CD14-positive monocyte (primary cell): Measurements from ENCODE around the gene PFKP. TPM values are rescaled to one million over a fixed set of nuclear protein-coding genes. Genes with fewer than 3 reads are reported as not detected.
A peak's percentile ranks its signal among the peaks of the same experiment; 100 is the strongest.

Experiments
- DNase-seq, 3 donors: peaks; one replicate each; pipeline ENCODE4 v3.0.0-alpha.2; 2011 to 2022
- H2AFZ ChIP-seq: 2 replicates; pipeline ENCODE4 v1.6.0; 2012; ENCODE audit warnings: mild to moderate bottlenecking, low read depth, low read length, inconsistent platforms; ENCODE audit not compliant: insufficient read depth, poor library complexity, severe bottlenecking
- H3K27ac ChIP-seq, 2 donors: 1 replicate in 1 of 2; 2 replicates in 1 of 2; pipeline ENCODE4 v1.5.1; 2012 to 2013; ENCODE audit warnings: low read length in 2 of 2, control low read depth in 1 of 2, inconsistent platforms in 1 of 2, low read depth in 1 of 2, mild to moderate bottlenecking in 1 of 2
- H3K27me3 ChIP-seq, 2 donors: one replicate each; pipeline versions ENCODE4 v1.6.0 to v1.6.1; 2011 to 2013; ENCODE audit warnings: low read length in 2 of 2; ENCODE audit not compliant: control insufficient read depth in 2 of 2, insufficient read depth in 2 of 2
- H3K36me3 ChIP-seq, 2 donors: replicated peaks in 1 of 2; 1 replicate in 1 of 2; 2 replicates in 1 of 2; pipeline versions ENCODE4 v1.5.1 to v1.6.1; 2012 to 2013; ENCODE audit warnings: low read length in 2 of 2, control low read depth in 1 of 2, inconsistent platforms in 1 of 2, mild to moderate bottlenecking in 1 of 2; ENCODE audit not compliant: insufficient read depth in 2 of 2, control insufficient read depth in 1 of 2
- H3K4me1 ChIP-seq, 2 donors: 1 replicate in 1 of 2; 2 replicates in 1 of 2; pipeline versions ENCODE4 v1.5.1 to v1.6.1; 2012 to 2013; ENCODE audit warnings: low read length in 2 of 2, control low read depth in 1 of 2, inconsistent platforms in 1 of 2, mild to moderate bottlenecking in 1 of 2, moderate library complexity in 1 of 2; ENCODE audit not compliant: insufficient read depth in 2 of 2, control insufficient read depth in 1 of 2
- H3K4me2 ChIP-seq: replicated peaks from 2 replicates; pipeline ENCODE3; 2012; ENCODE audit warnings: low read length, moderate library complexity, mild to moderate bottlenecking; ENCODE audit not compliant: poor library complexity, severe bottlenecking; ENCODE audit errors: extremely low read depth
- H3K4me3 ChIP-seq, 3 experiments: fragments of 200-600 bp in 1 of 3; sonication (generic) in 1 of 3; replicated peaks in 1 of 3; 1 replicate in 2 of 3; 2 replicates in 1 of 3; pipeline ENCODE4 v1.5.1; 2011 to 2013; ENCODE audit warnings: low read length in 3 of 3, mild to moderate bottlenecking in 3 of 3, control low read depth in 2 of 3, low read depth in 2 of 3, inconsistent platforms in 1 of 3, moderate library complexity in 1 of 3
- H3K79me2 ChIP-seq: 2 replicates; pipeline ENCODE4 v1.6.0; 2012; ENCODE audit warnings: mild to moderate bottlenecking, control low read depth, inconsistent platforms, low read length, moderate library complexity; ENCODE audit not compliant: insufficient read depth
- H3K9ac ChIP-seq: 2 replicates; pipeline ENCODE4 v1.6.0; 2017; ENCODE audit warnings: low read length, mild to moderate bottlenecking; ENCODE audit not compliant: insufficient read depth, poor library complexity, severe bottlenecking
- H3K9me3 ChIP-seq, 2 donors: replicated peaks in 1 of 2; 1 replicate in 1 of 2; 2 replicates in 1 of 2; pipeline versions ENCODE4 v1.5.1 to v1.6.1; 2012 to 2013; ENCODE audit warnings: low read length in 2 of 2, control low read depth in 1 of 2; ENCODE audit not compliant: control insufficient read depth in 1 of 2, insufficient read depth in 1 of 2
- H4K20me1 ChIP-seq: 2 replicates; pipeline ENCODE4 v1.6.0; 2012; ENCODE audit warnings: mild to moderate bottlenecking, low read length, control low read depth, moderate library complexity; ENCODE audit not compliant: insufficient read depth
- H3K27ac Mint-ChIP-seq, 7 donors: one replicate each; pipeline ENCODE4 v1.8.0; 2020; ENCODE audit warnings: mild to moderate bottlenecking in 7 of 7, mixed read lengths in 7 of 7, moderate library complexity in 6 of 7, inconsistent platforms in 2 of 7
- H3K27me3 Mint-ChIP-seq, 3 donors: one replicate each; pipeline ENCODE4 v1.8.0; 2021 to 2022; ENCODE audit warnings: low read depth in 3 of 3, mild to moderate bottlenecking in 3 of 3, mixed read lengths in 3 of 3, moderate library complexity in 3 of 3, inconsistent platforms in 1 of 3
- H3K36me3 Mint-ChIP-seq, 2 donors: one replicate each; pipeline ENCODE4 v1.8.0; 2020; ENCODE audit warnings: mixed read lengths in 2 of 2, inconsistent platforms in 1 of 2, mild to moderate bottlenecking in 1 of 2
- H3K4me1 Mint-ChIP-seq: one replicate; pipeline ENCODE4 v1.8.0; 2020; ENCODE audit warnings: mild to moderate bottlenecking, mixed read lengths
- H3K4me3 Mint-ChIP-seq, 2 donors: one replicate each; pipeline ENCODE4 v1.8.0; 2020; ENCODE audit warnings: mild to moderate bottlenecking in 2 of 2, mixed read lengths in 2 of 2, moderate library complexity in 1 of 2
- H3K9me3 Mint-ChIP-seq, 7 donors: one replicate each; pipeline ENCODE4 v1.8.0; 2020 to 2022; ENCODE audit warnings: mixed read lengths in 7 of 7, mild to moderate bottlenecking in 6 of 7, moderate library complexity in 6 of 7, inconsistent platforms in 2 of 7
- CTCF ChIP-seq: fragments of 200-600 bp; IDR thresholded peaks from one replicate; pipeline ENCODE4 v1.8.0; 2022; ENCODE audit warnings: antibody characterized with exemption, mild to moderate bottlenecking
- WGBS: methylation state at CpG from one replicate; pipeline ENCODE4 v1.1.5; 2013; ENCODE audit warnings: missing lambda C conversion rate; ENCODE audit not compliant: insufficient coverage; 5-methylcytosine and 5-hydroxymethylcytosine counted together
- intact Hi-C, 2 donors: fragments of 100-400 bp; cut with micrococcal nuclease; formaldehyde crosslinking; loops; one replicate each; pipeline versions ENCODE4 v1.15.0 to v1.15.1; 2023
- polyA plus RNA-seq, 3 donors: library from polyadenylated mRNA; depleted of rRNA in 1 of 3; unstranded in 2 of 3; stranded (reverse) in 1 of 3; fragments of 300-500 nt in 2 of 3; fragments of >200 nt in 1 of 3; fragmentation: Illumina TruSeq in 2 of 3; gene quantifications; 1 replicate in 2 of 3; 2 replicates in 1 of 3; pipeline ENCODE4 v1.2.3, GENCODE V29; 2012 to 2021

PFKP gene
- polyA plus RNA-seq, 3 donors, result 6.5 to 14.2 (median 8.1) TPM

GRCh38 chr10:3143791-3144434, 76.6 kb downstream of the PFKP start:
- H3K9me3 ChIP-seq, result no peaks in the 10 kb centered on the region
- DNase-seq, result no peak
- peak overlapping the region in 1 of 7 donors; percentile 82 for H3K27ac Mint-ChIP-seq
- no peaks in the 10 kb centered on the region for H3K4me1 ChIP-seq
- no peaks in the 10 kb centered on the region for H4K20me1 ChIP-seq
- TF ChIP-seq CTCF, result no peak
- H3K27ac ChIP-seq, result no peak overlapping the region
- H3K27me3 Mint-ChIP-seq, result peaks cover 0 to 2% (median 0%) of the 10 kb centered on the region in 3 donors
- no peak overlapping the region for H3K9ac ChIP-seq
- no peaks in the 10 kb centered on the region for H3K4me1 Mint-ChIP-seq
- H3K36me3 Mint-ChIP-seq, result peaks cover 93 to 99% of the 10 kb centered on the region in 2 donors
- over 99% methylated on average over 15 of the region's 19 CpGs for WGBS
- no peak overlapping the region for H3K4me3 Mint-ChIP-seq
- H3K27me3 ChIP-seq, result no peaks in the 10 kb centered on the region
- H3K4me2 ChIP-seq, result no peak overlapping the region
- no peak overlapping the region for H2AFZ ChIP-seq
- no peaks in the 10 kb centered on the region for H3K9me3 Mint-ChIP-seq
- H3K4me3 ChIP-seq, result no peak overlapping the region
- peaks cover 93 to 100% of the 10 kb centered on the region in 2 donors for H3K36me3 ChIP-seq
- intact Hi-C loops, result no loop called here
- no peaks in the 10 kb centered on the region for H3K79me2 ChIP-seq

DNA sequence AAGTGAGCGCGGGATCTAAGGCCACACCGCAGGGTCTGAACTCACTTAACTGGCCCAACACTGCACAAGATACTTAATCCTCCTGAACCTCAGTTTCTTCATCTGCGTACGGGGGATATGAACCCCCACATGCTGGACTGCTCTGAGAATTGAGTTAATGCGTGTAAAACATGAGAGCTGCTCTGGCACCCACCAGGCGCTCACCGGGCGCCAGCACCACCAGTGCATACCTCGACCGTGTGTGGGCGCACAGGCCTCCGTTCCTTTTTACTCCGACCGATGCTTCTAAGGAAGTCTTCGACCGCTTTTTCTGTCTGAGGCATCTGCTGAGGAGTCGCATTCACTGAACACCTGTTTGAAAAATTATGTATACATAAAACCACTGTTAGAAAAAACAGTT, 78.0 kb downstream of the PFKP start:
- WGBS, result 92% methylated on average over 15 of the region's 18 CpGs
- H3K36me3 Mint-ChIP-seq, result peaks cover 93 to 99% of the 10 kb centered on the region in 2 donors
- no peaks in the 10 kb centered on the region for H3K4me1 Mint-ChIP-seq
- no peak overlapping the region for H3K4me3 Mint-ChIP-seq
- Histone ChIP-seq H3K27ac (no peak overlapping the region), H3K9ac (no peak overlapping the region), H3K36me3 (peaks cover 93 to 100% of the 10 kb centered on the region in 2 donors), H3K27me3 (no peaks in the 10 kb centered on the region), H4K20me1 (no peaks in the 10 kb centered on the region), H3K9me3 (no peaks in the 10 kb centered on the region), H3K79me2 (no peaks in the 10 kb centered on the region), H3K4me3 (no peak overlapping the region), H3K4me2 (no peak overlapping the region), H2AFZ (no peak overlapping the region), H3K4me1 (no peaks in the 10 kb centered on the region)
- peaks cover 0 to 2% (median 0%) of the 10 kb centered on the region in 3 donors for H3K27me3 Mint-ChIP-seq
- DNase-seq, result no peak
- TF ChIP-seq CTCF, result no peak
- intact Hi-C loops, result no loop called here
- H3K9me3 Mint-ChIP-seq, result no peaks in the 10 kb centered on the region
- H3K27ac Mint-ChIP-seq, result no peak overlapping the region
